Activated CD8-positive, alpha-beta memory T cell treated with anti-CD3 and anti-CD28 coated beads for 48 hours (primary cell): Measurements from ENCODE around the gene INSL4.

Experiments used
- DNase-seq, 3 experiments: peaks; one replicate each; pipeline ENCODE4 v3.0.0-alpha.2; 2020; ENCODE audit warnings: low read depth in 2 of 3, low spot score in 2 of 3

INSL4 gene

DNA sequence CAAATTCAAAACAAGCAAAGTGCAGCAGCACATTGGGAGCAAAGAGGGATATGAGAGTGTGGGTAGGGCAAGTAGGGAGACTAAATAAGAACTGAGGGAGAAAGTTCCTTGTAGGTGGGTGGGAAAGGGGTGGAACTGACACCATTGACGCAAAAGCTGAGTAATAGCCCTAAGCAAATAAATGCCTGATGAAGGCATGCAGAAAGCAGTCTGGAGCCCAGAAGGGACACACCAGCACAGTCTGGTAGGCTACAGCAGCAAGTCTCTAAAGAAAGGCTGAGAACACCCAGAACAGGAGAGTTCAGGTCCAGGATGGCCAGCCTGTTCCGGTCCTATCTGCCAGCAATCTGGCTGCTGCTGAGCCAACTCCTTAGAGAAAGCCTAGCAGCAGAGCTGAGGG is at the start of gene INSL4:
INSL4 (plus strand) TSS at position 208 of the 400 bp plus-strand sequence; CDS start at position 313, 105 bp downstream.
- no peak for DNase-seq

DNA sequence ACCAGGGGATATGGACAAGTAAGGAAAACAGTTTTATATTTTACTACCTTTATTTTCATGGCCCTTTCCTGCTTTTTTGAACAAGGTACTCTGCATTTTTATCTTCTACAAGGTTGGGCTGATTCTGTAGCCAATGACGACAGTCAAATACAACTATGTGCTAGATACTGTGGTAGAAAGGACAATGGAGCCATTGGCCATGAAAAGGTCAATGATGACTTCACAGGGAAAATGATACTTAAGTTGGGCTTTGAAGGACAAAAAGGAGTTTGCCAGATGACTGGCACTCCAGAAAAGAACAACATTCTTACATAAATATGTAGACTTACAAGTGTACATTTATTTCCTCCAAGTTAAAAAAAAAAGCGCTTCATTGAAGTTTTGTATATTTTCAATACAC is 46.4 kb upstream of the INSL4 start:
- no peak for DNase-seq

DNA sequence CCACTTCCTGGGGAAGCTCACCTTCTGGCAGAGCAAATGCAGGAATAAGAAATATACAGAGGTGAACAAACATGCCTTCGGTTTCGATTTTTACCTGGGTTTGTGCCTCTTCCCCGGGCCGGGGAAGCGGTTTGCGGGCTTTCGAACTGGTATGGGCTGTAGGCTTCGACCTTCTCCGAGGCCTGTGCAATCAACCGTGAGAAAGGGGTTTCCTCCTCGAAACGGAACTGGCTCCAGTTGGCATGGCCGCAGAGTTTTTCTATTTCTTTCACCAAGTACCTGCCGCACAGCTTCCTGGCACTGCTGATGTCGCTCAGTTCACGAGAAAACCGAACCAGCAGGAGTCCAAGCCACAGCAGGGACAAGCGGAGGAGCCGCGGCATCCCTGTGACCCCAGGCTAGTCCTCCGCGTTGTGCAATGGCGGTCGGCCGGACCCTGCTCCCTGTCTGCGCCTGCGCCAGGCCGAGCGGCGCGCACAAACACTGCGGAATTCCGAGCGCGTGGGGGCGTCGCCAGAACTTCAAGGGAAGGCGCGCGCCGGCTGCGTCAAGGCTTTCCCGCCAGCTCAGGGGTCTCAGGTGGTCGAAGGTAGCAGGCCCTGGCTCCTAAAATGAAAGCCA is 45.9 kb upstream of the INSL4 start, which contains the start of gene INSL6:
INSL6 (minus strand) TSS at position 420 of the 621 bp plus-strand sequence; CDS start at position 383, 37 bp downstream.
- DNase-seq: no peak

DNA sequence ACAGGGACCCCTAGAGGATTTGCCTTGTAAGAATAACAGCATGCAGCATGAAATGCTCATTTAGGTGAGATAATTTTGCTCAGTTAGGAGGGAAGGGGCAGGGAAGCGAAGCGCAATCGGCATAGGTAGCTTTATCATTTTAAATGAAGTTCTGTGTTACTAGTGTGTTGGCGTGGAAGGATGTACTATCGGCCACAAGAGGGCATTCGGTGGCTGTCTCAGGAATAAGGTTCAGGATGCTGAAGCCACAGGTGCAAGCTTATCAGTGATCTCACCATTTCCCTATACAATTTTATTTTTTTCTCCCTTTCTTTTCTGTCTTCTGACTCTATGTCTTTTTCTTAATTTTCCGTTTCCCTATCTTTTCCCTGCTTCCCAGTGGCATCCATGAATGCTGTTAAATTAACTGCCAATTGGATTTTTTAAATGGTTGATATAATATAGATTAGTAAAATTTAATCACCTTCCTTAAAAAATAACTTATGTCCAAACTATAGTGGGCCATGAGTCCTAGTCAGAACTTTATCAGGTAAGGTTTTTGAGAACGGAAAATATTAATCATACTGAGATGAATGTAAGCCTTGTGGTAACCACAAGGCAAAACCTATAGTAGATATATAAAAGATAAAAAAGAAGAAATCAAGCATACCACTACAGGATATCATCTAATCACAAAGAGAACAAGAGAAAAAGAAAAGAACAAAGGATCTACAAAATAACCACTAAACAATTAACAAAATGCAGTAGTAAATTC is 44.6 kb upstream of the INSL4 start:
- DNase-seq: no peak

DNA sequence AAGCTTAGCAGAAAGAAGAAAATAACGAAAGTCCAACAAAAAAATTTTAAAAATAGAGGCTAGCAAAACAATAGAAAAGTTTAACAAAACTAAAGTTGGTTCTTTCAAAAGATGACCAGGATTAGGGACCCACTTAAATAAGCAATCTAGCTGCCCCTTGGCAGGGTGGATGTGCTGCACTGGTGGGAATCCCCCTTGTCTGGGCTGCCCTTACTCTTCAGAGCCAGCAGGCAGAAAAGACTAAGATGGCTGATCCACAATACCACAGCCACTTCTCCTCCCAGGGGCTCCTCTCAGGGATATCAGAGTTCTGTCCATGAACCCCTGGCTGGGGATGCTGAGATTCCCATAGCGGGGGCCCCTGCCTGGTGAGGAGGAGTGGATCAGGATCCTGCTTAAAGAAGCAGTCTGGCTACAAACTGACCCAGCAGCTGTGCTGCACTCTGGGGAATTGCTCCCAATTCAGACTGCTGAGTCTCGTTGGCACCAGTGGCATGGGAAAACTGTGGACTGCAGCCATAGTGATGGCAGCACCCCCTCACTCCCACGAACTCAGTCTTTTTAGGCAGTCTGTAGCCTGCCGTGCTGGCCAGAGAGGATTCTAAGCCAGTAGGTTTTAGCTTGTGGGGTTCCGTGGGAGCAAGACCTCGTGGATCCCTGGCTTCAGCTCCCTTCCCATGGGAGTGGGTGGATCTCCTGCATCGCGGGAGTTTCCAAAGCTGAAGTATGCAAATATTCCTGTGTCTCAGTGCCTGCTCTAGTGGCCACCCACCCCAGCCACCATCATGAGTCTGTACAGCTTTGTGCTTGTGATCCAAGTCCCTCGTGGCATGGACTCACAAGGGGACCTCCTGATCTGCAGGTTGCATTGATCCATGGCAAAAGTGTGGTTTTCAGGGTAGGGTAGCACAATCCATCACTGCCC is 42.9 kb upstream of the INSL4 start:
- DNase-seq: no peak

DNA sequence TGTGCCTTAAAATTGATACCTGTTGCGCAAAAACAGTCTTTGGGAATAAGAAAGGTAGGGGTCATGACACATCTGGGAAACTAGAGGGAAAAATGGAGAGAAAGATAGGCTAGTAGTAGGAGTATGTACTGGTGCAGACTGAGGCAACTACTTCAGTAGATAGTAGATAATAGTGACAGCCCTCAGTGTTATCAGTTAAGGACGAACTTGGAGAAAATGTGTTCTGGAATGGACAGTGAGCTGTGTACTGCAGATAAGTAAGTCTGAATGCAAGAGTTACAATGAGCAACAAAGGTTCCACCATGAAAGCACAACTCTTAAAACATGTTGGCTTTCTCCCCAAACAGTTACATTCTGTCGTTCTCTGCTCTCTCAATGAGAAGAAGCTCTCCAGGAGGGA is 39.2 kb upstream of the INSL4 start:
- no peak for DNase-seq

DNA sequence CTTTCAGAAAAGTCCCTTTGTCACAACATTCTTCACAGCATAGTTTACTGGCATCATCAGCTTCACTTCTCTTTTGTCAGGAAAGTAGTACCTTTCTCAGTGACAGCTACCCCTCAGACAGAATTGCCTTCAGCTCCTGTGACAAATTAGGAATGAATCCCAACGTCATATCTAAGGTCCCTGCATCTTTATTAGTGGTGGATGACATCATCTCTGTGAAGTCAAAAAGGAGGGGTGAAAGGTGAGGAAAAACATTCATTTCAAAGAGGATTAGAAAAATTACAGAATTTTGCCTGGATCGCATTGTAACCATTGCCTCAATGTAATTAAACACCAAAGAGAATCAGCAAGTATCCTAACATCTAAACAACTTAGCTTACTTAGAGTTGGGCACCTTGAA is 37.9 kb upstream of the INSL4 start:
- DNase-seq: no peak

DNA sequence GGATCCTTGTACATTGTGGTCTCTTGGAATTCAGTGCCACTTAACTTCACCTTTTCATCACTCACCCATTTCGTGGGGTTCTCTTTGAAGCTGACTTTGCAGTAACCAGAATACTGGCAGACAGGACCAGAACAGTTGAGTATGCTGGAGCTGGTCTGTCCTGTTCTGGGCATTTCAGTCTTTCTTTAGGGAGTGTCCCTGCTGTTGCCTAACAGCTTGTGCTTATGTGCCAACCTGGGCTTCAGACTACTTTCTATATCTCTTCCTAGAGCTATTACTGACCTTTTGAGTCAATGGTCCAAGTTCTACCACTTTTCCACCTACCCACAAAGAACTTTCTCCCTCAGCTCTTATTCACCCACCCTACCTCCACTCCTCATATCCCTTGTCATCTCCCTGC is 35.8 kb upstream of the INSL4 start:
- no peak for DNase-seq

DNA sequence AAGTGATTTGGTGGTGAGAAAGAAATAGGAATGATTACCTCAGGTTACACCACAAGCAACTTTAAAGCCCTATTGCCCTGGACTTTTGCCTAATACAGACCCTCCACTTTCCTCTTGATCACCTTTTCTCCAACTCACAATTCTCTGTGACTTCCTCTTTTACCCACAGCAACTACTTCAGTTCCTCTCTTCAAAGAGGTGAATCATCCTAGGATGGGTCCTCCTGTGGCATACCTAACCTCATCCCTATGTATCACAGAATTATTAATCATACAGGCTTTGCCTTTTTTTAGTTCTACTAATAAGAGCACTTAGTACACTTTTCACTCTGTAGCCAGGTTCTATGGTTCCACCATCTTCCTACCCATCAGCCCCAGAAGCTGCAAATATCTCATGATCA is 26.1 kb upstream of the INSL4 start:
- no peak for DNase-seq

DNA sequence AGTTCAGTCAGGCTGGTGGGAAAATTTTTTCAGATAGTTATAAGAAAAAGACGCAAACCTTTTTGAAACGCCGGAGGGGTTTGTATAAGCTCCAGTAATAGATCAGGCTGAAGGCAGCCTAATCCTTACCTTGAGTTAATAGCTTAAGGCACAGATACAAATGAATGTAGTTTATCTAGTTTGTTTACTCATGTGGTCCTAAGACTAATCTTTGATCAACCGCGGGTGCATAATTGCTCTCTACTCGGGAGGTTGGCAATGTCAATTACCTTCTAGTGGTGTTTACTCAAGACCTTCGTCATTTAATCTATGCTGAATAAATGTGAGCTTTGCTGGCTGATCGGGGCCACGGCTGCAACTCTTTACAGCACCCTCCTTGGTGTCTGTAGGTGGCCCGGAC is 665 bp upstream of the INSL4 start:
- no peak for DNase-seq

DNA sequence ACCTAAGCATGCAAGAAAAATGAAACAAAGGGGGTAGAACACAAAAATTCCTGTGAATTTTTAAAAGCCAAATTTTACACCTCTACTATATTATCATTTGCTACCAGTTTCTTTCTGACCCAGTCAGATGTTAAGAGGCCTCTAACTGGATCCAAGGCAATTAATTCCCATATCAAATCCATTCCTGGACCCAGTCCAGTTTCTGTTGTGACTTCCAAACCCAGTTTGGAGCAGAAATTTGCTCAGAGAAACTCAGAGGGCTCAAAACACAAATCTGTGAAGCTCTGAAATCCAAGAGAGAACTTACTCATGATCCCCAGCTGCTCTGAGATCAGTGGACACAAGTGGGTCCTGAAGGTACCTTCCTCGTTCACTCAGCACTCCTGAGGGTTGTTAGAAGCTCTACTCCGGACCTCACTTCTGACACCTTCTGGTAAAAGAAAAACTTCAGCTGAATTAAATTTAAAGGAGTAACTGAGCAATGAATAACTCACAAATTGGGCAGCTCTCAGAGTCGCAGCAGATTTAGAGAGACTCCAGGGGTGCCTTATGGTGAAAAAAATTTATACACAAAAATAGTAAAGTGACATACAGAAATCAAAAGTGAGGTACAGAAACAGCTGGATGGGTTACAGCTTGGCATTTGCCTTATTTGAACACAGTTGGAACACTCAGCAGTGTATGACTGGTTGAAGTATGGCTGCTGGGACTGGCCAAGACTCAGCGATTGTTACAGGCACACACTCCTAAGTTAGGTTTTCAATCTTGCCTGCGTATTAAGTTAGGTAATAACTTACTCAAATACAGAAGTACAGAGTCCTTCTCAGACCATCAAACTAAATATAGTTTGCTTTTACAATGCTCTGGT is 32.4 kb downstream of the INSL4 start:
- DNase-seq: no peak

DNA sequence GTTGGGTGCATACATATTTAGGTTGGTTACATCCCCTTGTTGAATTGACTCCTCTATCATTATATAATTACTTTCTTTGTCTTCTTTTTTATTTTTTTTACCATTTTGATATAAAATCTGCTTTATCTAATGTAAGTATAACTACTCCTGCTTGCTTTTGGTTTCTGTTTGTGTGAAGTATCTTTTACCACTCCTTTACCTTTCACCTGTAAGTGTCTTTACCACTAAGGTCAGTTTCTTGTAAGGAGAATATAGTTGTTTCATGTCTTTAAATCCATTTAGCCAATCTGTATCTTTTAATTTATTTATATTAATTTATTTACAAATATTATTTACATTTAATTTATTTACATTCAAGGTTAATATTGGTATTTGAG is 33.0 kb downstream of the INSL4 start:
- no peak for DNase-seq

DNA sequence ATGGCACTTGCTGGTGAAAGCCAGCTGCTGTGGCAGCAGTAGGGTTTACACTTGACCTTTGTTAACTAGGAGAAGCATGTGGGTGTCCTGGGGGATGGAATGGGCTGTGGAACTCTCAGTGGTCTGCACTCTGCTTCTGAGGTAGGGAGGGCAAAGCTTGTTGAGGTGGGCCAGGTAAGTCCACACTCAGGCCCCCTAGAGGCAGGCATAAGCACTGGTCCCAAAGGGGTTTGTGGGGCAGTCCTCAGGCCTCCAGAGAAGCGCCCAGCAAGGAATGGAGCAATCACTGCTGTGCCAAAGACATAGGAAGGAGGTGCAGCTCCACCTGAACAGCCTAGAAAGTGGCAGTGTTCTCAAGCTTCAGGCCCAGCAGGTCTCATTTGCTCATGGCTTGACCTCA is 34.7 kb downstream of the INSL4 start:
- DNase-seq: no peak

DNA sequence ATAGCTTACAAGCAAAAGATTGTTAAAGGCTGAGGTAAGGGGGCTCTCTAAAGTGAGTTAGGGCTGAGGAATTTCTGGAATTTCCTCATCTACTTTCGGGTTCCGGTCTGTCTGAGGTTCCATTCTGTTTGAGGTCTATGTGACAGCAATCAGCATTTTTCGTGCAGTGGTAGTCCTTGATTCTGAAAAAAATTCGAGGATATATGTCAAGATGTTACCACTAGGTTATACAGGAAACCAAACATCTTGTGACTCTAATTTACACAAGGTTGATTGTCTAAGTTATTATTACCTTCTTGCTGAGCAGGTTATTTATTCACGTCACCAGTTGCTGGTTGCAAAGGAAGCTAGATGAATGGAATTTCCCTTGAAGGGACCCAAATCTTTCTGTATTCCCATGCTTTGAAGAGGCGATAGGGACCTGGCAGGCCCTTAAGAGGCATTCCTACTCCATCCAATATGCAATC is 38.1 kb downstream of the INSL4 start:
- no peak for DNase-seq

DNA sequence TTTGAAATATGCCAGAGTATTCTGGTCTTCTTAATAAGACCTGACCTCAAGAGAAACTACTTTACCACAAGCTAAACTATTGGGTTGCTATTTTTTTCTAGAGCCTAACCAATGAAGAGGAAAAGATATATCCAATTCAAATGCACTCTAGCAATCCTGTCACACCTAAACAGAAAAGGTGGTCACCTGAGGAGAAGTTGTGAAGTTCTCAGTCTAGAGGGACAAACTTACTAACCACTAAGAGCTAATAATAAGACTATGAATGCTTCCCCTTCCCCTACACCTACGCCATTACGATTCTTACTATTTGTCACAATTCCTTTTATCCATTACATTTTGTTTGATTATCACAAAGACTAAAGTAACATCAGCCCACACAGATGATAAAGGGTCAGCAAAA is 43.6 kb downstream of the INSL4 start:
- no peak for DNase-seq

DNA sequence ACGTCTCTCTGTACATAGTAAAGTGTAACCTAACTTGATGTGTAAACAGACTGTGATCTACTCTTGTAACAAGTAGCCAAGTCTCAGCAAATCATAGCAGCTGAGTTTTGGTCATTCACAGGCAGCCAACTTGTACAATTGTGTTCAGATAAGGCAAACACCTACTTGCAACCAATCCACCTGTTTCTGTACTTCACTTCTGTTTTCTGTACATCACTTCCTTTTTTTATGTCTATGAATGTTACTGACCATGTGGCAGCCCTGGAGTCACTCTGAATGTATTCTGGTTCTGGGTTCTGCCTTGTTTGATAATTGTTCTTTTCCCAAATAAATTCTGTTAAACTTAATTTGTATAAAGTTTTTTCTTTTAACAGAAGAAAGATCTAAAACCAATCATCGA is 47.3 kb downstream of the INSL4 start:
- no peak for DNase-seq
